Stimulated activated CD8-positive, alpha-beta memory T cell treated with anti-CD3 and anti-CD28 coated beads, Interleukin-2, amount 100 ng/mL, for 48 hours (primary cell): ENCODE measurements around the gene TSPAN5.
"Not testable (repeated sequence)": the region's sequence is repeated elsewhere in the genome, so short reads cannot be mapped to it uniquely, and the experiment has no call there.

ENCODE experiments used
- DNase-seq, 2 donors: peaks; one replicate each; pipeline ENCODE4 v3.0.0-alpha.2; 2020; ENCODE audit warnings: low read depth in 2 of 2

Gene TSPAN5

DNA sequence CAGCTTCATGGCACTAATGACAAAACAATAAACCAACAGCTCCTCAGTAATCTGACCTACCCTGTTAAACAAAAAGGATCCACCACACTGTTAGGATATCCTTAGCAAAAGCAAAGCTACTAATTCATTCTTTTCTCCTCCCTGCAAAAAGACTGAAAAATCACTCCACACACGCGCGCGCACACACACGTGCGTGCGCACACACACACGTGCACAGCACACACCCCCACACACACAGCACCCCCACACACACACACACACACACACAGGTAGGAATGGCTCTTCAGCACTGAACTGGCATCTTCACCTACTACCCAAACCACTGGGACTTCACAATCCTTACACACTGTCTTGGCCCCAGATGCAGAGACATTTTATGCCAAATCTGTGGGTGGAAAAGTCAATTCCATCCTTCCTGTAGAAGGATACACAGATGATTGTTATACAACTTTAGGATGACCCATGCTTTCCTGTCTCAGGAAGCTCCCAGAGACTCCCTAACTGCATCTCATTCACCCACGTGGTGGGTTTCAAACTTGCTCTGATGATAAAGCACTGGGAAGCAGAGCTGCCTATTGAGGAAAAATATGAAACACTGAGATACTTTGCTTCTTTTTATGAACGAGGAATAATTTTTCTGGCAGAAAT lies 102.5 kb downstream of the TSPAN5 start:
- DNase-seq: no peak

DNA sequence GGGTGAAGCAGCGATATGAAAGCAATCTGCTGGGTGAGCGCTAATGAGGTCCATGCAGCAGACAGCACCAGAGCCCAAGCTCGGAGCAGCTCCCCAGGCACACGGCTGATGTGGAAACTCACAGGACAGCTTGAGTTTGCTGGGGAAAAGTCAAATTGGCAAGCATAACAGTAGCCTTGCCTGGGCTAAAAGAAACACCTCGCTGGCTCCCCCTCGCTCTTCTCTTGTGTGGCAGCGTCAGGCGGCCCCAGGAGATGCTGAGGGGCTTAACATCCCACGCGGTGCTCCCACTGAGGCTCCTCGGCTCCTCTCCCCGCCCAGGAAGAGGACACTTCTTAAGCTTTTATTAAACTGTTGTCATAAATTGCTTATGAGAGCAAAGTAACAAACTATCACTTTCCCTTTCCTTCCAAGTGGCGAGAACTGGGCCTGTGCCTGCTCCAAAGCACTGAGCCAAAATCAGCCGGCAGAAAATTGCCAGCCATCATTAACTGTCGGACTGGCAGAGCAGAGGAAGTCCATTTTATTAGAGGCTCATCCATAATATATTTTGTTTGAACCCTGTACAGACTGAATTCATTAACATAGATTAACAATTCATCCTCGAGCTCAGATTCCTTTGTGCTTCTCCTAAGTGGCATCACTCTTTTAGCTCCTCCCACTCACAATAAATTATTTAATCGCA lies 111.4 kb downstream of the TSPAN5 start:
- DNase-seq: no peak

DNA sequence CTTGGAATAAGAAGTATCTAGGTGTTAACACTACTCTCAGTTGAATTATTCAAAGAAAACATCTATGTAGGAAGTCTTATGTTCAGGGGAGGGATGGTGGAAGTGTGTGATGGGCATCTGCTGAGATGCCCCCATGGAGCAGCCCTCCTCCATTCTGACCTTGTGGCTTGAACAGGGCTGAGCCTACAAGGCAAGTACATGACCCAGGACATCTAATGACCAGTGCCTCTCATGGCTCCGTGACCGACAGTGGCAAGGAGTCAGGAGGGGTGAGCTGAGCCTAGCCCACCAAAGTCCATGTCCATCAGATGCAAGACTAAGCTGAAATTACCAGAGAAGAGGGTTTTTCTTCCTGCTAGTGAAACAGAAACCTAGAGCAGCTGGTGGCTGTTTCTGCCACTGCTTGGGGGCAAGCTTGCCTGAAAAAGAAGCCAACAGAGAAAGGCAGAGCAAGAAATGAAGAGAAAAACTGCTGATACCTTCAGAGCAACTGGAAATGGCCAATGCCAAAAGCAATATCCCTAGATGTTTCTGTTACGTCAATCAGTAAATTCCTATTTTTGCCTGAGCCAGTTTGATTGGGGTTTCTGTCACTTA lies 113.5 kb downstream of the TSPAN5 start:
- no peak for DNase-seq

DNA sequence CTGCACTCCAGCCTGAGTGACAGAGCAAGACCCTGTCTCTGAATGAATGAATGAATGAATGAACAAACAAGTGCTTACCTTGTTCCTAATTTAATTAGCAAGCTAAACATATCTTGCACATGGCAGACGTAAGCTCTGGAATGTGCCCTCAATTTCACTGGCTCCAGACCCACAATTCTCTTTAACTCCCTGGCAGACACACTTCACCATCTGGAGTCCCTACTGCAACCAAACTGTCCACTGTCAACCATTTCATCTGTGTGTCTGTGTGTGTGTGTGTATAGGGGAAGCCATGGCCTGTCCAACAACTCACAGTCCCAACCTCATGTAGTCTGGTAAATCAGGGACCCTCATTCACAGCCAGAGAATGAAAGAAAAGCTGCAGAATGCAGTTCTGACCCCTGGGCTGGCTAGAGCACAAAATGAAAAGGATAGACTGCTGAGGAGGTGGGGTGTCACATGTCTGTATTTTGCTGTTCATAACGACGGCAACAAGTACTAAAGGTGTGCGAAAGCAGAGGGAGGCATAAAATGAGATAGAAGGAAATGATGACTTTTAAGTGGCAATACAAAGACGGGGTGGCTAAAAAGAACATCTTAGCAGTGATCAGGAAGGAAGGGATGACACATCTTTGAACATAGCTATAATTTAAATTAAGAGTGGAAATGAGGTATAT lies 114.1 kb downstream of the TSPAN5 start:
- DNase-seq: no peak

DNA sequence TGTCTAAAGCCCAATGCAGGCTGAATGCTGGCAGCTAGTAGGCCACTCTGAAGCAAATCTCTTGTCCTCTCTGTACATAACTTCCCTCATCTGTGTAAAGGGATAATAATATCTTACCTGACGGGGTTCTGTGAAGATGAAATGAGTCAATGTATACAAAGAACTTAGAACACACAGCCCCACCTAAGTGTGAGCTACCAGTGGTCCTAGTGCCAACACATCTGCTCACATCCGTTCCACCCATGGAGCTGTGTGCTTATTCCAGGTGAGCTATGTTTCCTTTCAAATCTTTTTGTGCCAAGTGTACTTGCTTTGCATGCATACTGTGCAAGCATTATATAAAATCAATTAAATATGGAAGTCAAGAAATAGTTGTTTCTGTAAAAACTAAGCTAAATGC lies 116.4 kb downstream of the TSPAN5 start:
- DNase-seq: no peak

DNA sequence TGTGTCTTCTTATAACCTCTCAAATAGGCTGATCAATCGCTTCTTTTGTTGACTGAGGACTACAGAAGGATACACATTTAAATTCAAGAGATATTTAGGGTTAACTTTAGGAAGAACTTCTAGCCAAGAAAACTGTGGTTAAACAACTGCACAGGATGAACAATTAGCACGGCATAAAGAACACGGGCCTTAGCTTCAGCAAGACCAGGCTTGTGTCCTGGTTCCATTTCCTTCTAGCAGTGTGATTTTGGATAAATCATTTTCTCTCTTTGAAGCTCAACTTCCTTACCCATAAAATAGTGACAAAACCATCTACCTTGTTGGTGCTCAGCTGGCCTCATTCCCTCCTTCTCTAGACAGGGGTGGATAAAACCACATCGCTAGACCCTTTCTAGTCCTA lies 117.6 kb downstream of the TSPAN5 start:
- no peak for DNase-seq

DNA sequence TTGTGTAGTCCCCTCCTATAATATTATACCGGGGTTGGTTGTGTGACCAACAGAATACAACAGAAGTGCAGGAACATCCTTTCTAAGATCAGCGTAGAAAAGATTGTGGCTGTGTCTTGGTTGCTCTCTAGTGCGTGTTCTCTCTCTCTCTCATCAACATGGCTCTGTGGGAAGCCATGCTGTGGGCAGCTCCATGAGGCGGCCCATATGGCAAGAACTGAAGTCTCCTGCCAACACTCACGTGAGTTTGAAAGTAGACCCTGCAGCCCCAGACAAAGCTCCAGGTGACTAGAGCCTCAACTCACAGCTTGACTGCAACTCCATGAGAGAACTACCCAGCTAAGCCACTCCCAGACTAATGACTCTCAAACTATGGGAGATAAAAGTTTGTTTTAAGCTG lies 118.7 kb downstream of the TSPAN5 start:
- no peak for DNase-seq

DNA sequence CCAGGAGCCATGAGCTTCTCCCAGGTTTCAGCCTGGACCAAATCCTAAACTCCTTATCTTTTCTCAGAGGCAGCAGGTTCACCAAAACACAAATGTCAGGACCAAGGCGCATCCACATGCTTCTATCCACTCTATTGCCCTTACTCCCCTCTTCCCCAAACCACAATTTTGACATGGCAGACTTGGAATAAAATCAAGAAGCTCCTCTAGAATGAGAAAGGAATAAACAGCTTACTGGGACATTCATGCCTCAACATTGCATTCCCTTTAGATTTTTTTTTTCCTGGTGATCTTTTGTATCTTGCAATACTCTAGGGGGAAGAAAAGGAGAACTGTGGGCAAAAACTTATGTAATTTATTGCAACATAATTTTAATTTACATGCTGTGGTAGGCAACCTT lies 119.1 kb downstream of the TSPAN5 start:
- DNase-seq: no peak

DNA sequence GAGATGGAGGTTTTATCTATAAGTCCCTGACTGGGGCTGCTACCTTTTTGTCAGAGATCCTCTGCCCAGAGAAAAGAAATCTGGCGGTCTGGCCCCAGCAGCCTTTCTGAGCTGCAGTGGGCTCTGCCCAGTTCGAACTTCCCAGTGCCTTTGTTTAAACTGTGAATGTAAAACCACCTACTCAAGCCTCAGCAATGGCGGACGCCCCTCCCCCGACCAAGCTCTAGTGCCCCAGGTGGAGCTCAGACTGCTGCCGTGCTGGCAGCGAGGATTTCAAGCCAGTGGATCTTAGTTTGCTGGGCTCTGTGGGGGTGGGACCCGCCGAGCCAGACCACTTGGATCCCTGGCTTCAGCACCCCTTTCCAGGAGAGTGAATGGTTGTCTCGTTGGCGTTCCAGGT lies 121.8 kb downstream of the TSPAN5 start:
- no peak for DNase-seq

DNA sequence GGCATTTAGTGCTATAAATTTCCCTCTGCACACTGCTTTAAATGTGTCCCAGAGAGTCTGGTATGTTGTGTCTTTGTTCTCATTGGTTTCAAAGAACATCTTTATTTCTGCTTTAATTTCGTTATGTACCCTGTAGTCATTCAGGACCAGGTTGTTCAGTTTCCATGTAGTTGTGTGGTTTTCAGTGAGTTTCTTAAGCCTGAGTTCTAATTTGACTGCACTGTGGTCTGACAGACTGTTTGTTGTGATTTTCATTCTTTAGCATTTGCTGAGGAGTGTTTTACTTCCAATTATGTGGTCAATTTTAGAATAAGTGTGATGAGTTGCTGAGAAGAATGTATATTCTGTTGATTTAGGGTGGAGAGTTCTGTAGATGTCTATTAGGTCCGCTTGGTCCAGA lies 124.3 kb downstream of the TSPAN5 start:
- not testable (repeated sequence) for DNase-seq

DNA sequence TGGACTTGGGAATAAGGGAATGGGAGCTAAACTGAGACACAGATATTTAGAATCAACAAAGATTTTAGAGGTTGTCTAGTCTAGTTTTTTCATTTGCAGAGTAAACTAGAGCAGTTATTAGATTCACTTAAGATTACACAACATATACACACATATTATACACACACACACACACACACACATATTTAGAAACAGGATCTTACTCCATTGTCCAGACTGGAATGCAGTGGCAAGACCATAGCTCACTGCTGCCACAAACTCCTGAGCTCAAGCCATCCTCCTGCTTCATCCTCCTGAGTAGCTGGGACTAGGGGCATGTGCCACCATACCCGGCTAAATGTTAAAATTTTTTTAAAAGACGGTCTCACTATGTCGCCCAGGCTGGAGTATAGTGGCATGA lies 127.8 kb downstream of the TSPAN5 start:
- DNase-seq: no peak

DNA sequence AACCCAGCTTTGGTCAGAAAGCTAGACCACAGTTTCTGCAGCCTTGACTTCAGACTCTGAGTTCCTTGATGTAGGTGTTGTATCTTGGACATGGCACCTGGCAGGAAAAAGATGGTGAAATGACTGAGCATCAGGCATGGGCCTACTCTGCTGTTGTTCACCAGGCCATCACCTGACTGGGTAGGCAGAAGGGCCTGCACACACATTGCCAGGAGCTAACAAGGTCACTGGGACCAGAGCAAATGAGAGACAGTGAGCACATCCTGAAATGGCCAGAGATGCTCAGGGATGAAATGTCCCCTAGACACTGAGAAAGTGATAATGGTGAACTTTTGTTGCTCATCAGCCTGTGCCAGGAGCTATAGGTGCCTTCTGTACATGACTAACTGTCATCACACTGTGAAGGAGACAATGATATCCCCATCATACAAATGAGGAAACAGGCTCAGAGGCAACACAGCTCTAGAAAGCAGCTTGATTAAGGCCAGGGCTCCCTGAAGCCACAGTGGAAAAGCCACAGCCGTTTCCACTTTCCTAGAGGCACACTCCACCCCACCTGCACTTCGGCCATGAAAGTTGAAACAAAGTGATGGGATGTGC lies 128.3 kb downstream of the TSPAN5 start:
- DNase-seq: no peak

DNA sequence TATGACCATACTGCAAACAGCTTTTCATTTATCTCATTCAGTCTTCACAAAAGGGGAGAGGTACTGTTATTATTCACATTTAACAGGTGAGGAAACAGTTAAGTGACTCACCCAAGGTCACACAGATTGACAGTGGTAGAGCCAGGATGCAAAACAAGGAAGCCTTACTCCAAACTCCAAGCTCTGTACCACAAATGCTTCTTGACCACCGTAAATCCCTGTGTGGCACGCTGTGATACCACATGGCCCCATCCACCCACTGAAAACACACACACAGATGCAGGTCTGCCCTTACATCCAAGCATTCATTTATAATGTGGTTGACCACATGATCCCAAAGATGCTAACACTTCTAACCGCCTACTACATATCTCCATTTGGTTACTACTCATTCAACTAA lies 129.5 kb downstream of the TSPAN5 start:
- DNase-seq: no peak

DNA sequence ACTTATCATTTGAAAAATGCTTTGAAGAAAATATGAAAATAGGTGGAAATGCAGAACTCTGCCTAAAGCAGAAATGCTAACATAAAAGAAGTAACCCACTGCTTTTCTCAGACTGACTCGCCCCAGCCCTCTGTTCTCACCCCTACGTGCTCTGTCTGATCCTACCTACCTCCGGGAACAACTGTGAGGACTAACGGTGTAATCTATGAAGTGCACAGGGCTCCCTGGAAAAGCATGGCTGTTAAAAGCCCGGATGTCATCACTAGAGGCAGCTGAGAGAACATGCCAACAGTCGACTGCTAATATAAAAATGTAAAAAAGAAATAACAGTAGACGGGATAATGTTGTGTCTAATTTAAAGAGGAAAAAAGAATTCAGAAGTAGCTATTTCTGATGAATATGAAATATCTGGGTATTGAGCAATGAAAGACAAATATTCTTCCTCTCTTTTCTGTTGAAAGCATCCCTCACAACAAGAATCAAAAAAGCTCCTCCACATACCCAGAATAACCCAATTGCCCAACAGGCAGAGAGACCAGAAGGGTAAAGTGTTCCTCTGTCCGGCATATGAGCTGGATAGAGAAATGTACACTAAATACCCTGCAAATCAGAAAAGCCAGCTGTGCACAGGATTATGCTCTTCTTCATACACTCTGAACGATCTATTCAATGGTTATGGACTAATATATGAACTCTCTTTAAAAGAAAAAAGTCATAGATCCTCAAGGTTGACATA lies 130.7 kb downstream of the TSPAN5 start:
- DNase-seq: no peak

DNA sequence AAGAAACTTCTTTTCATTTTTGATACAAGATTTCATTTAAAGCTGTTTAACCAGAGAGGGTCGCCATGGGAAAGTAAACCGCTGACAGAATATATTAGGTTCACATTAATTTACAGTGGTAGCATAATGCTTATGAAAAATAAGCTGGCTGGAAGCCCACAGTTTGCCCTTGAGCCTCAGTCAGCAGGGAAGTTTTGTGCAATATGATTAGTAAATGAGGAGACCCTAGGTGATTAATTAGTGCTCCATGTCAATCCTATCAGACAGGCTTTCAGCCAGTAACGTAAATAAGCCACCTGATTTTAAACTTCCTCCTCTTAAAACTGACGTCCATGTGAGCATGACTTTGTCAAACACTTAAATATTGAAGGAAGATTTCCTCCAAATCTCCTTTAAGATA lies 134.2 kb downstream of the TSPAN5 start:
- DNase-seq: no peak

DNA sequence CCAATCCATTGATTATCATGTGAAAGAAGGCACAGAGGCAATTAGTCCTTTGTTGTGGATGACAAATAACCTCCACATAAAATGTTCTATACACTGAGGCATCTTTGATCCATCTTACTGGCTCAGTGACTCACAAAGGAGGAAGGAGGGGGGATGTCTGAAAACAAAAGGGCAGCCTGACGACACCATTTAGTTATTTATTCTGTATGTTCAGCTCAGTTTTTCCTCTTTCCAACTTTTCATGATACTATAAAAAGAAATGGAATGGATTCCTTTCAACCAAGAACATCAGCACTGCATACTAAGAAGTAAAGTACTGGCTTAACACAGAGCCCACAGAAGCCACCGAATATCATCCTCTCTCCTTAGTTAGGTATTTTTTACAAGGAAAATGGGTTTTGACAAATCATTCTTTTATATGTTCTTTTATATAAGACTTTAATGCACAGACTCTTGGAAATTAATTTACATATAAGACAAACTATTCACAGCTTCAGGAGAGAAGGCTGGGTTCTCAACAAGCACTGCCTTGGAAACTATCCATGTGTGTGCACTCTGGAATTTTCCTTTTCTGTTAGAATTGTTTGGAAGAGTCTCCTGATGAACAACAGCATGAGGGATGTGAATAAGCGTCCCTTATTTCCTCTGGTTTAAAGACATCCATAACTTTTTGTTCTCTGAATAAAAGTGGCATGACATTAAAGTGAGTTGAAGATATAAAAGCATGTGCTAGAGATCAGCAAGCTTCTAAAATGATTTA lies 135.6 kb downstream of the TSPAN5 start:
- no peak for DNase-seq

DNA sequence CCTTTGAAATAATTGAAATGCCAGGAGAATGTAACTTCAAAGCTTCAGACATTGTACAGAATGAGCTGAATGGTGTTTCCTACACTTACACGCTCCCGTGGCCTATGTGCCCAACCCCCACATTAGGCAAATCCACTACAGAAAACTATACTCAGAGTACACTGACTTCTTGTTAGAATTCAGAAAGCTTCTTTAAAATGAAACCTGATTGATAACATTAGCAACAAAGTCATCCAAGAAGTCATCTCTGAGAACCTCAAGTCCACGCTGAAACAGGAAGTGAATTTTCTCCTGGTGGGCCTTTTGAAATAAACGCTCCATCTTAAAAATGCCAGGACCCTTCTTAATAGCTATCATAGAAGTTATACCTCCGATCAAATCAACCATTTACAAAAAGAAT lies 136.3 kb downstream of the TSPAN5 start:
- DNase-seq: no peak

DNA sequence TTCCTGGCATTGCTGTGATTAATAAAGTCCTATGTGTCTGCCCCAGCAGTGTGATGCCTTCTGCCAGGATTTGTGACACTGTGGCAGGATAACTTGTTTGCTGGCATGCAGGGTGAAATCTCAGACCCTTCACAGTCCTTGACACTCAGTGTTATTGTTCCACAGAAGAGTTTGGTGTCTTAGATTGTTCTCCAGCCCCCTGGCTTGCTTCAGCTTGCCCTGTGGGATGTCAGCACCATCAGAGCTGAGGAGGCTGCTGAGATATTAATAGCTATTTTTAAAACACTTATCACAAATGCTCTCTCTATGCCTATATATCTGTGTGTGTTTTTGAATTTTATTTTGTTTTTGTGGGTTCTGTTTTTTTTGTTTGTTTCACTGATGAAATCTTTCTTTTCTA lies 136.9 kb downstream of the TSPAN5 start:
- no peak for DNase-seq

DNA sequence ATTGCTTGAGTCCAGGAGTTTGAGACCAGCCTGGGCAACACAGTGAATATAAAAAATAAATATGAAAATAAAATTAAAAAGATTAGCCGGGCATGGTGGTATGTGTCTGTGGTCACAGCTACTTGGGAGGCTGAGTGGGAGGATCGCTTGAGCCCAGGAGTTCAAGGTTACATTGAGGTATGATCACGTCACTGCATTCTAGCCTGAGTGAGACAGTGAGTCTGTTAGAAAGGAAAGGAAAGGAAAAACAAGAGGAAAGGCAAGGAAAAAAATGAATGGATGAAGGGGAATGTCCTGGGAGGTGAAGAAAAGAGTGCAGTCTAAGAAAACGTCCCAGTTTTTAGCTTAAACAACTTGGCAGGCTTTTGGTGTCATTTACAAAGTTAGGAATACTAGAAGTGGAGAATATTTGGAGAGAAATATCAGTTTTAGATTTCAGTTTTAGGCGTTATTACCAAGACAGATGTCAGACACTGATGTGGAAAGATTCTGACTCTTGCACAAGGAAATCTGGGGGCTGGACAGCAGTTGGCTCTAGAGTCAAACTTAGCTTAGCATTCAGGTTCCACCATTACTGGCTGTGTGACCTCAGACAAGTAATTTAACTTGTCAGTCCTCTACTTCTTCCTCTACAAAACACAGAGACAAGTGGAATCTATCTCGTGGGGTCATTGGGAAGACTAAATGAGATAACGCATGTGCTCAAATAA lies 139.0 kb downstream of the TSPAN5 start:
- no peak for DNase-seq

DNA sequence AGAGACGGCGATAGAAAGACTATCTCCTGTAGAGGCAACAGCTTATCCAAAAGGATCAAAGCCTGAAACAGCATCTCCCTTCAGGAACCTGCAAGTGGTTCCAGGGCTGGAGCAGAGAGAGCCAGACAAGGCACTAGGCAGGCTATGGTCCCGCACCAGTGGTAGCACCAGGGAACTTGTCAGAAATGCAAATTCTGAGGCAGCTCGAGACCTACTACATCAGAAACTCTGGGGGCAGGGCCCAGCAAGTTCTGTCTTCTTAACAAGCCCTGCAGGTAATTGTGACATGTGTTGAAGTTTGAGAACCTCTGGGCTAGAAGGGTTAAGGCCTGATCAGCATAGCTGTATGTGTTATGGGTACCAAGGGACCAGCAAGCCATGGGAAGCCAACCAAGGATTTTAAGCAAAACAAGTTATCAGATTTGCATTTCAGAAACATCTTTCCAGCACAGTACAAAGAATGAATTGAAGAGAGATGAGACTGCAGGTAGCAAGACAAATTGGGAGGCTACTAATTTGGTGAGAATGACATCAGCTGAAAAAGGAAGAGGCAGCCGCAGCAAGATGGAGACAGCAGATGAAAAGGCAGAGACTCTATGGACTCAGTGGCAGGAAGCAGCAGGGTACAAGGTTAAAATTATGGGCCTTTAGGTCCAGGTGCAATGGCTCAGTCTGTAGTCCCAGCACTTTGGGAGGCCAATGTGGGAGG lies 139.7 kb downstream of the TSPAN5 start:
- no peak for DNase-seq
